ENCODE data around the gene KREMEN1. TPM values are rescaled to one million over a fixed set of nuclear protein-coding genes. Genes with fewer than 3 reads are reported as not detected.

The KREMEN1 gene
- total and polyA plus RNA-seq, 2 donors (not counting 1 experiment from before 2014, with no cell fraction given) = 0.01 TPM; not detected in 1

GRCh38 chr22:29214232-29214631 lies 141.4 kb downstream of the KREMEN1 start:
- Histone ChIP-seq H3K9ac (ENCODE audit: low read length) (no peak overlapping the region), H3K4me1 (ENCODE audit: control insufficient read depth in 2 of 2, insufficient read depth in 2 of 2, low read length in 2 of 2) (peaks cover 4 to 6% of the 10 kb centered on the region in 2 donors), H3K36me3 (replicated peaks in 1 of 2; ENCODE audit: control extremely low read depth in 1 of 2, control insufficient read depth in 1 of 2, extremely low read depth in 1 of 2, insufficient read depth in 2 of 2, low read length in 1 of 2) (no peaks in the 10 kb centered on the region), H3K9me3 (ENCODE audit: control extremely low read depth in 1 of 3, control insufficient read depth in 2 of 3, insufficient read depth in 1 of 3, low read length in 2 of 3) (no peaks in the 10 kb centered on the region), H2AFZ (ENCODE audit: insufficient read depth, low read depth, low read length, poor library complexity, severe bottlenecking) (no peak overlapping the region), H3K79me2 (ENCODE audit: control insufficient read depth, insufficient read depth, low read length) (no peaks in the 10 kb centered on the region), H3K27me3 (replicated peaks in 1 of 4; ENCODE audit: control extremely low read depth in 1 of 4, control insufficient read depth in 3 of 4, insufficient read depth in 4 of 4, low read length in 3 of 4) (peaks cover 0 to 47% (median 3%) of the 10 kb centered on the region in 4 experiments), H3K4me2 (replicated peaks; ENCODE audit: low read depth, low read length, poor library complexity, severe bottlenecking) (no peak overlapping the region), H3K27ac (ENCODE audit: low read length in 2 of 2) (no peak overlapping the region), H3K4me3 (ENCODE audit: control extremely low read depth in 1 of 5, extremely low read depth in 1 of 5, insufficient read depth in 1 of 5, low read depth in 2 of 5, low read length in 4 of 5) (no peak overlapping the region), H4K20me1 (ENCODE audit: control insufficient read depth, insufficient read depth, low read length, poor library complexity, severe bottlenecking) (no peaks in the 10 kb centered on the region)
- DNase-seq = no peak
- TF ChIP-seq EZH2 (IDR thresholded peaks at IDR 0.05; ENCODE audit: borderline replicate concordance, insufficient read depth, low read depth, low read length, poor library complexity, severe bottlenecking) (no peak), CTCF (IDR thresholded peaks at IDR 0.05) (no peak)
- no peak for ATAC-seq (ENCODE audit: low read depth)
- Mint-ChIP-seq H3K27ac (no peak overlapping the region), H3K27me3 (peaks cover 36% of the 10 kb centered on the region), H3K9me3 (ENCODE audit: insufficient read depth) (no peaks in the 10 kb centered on the region), H3K4me3 (no peak overlapping the region), H3K4me1 (peaks cover 4% of the 10 kb centered on the region)
- intact Hi-C loops (cut with micrococcal nuclease) = no loop called here
- CTCF ChIA-PET = interaction anchor here (1.3 kb wide), 1 partner anchor 12 kb away, joined by 3 read pairs; no protein-coding TSS in a partner anchor
- POLR2A ChIA-PET = no interaction called here
- WGBS (ENCODE audit: insufficient coverage) = 99% methylated on average over 6 of the region's 6 CpGs

- Histone ChIP-seq H3K9ac (ENCODE audit: low read length) (no peak overlapping the region), H3K36me3 (replicated peaks in 1 of 2; ENCODE audit: control extremely low read depth in 1 of 2, control insufficient read depth in 1 of 2, extremely low read depth in 1 of 2, insufficient read depth in 2 of 2, low read length in 1 of 2) (no peaks in the 10 kb centered on the region), H3K4me2 (replicated peaks; ENCODE audit: low read depth, low read length, poor library complexity, severe bottlenecking) (no peak overlapping the region), H3K27me3 (replicated peaks in 1 of 4; ENCODE audit: control extremely low read depth in 1 of 4, control insufficient read depth in 3 of 4, insufficient read depth in 4 of 4, low read length in 3 of 4) (peaks cover 0 to 38% (median 3%) of the 10 kb centered on the region in 4 experiments), H3K4me1 (ENCODE audit: control insufficient read depth in 2 of 2, insufficient read depth in 2 of 2, low read length in 2 of 2) (no peaks in the 10 kb centered on the region), H4K20me1 (ENCODE audit: control insufficient read depth, insufficient read depth, low read length, poor library complexity, severe bottlenecking) (no peaks in the 10 kb centered on the region), H3K79me2 (ENCODE audit: control insufficient read depth, insufficient read depth, low read length) (no peaks in the 10 kb centered on the region), H3K27ac (ENCODE audit: low read length in 2 of 2) (no peak overlapping the region), H3K9me3 (ENCODE audit: control extremely low read depth in 1 of 3, control insufficient read depth in 2 of 3, insufficient read depth in 1 of 3, low read length in 2 of 3) (no peaks in the 10 kb centered on the region), H3K4me3 (ENCODE audit: control extremely low read depth in 1 of 5, extremely low read depth in 1 of 5, insufficient read depth in 1 of 5, low read depth in 2 of 5, low read length in 4 of 5) (no peak overlapping the region), H2AFZ (ENCODE audit: insufficient read depth, low read depth, low read length, poor library complexity, severe bottlenecking) (no peak overlapping the region)
- Mint-ChIP-seq H3K27me3 (peaks cover 42% of the 10 kb centered on the region), H3K4me1 (no peaks in the 10 kb centered on the region), H3K4me3 (no peak overlapping the region), H3K27ac (no peak overlapping the region), H3K9me3 (ENCODE audit: insufficient read depth) (no peaks in the 10 kb centered on the region)
- DNase-seq = no peak
- intact Hi-C loops (cut with micrococcal nuclease) = no loop called here
- ATAC-seq (ENCODE audit: low read depth) = no peak
- ChIA-PET POLR2A (no interaction called here), CTCF (interaction anchor here (1.8 kb wide), 1 partner anchor 30 kb away, joined by 6 read pairs; no protein-coding TSS in a partner anchor)
- no peak for TF ChIP-seq EZH2 (IDR thresholded peaks at IDR 0.05; ENCODE audit: borderline replicate concordance, insufficient read depth, low read depth, low read length, poor library complexity, severe bottlenecking)
- TF ChIP-seq CTCF (IDR thresholded peaks at IDR 0.05) = no peak
- WGBS (ENCODE audit: insufficient coverage) = 73% methylated on average over 14 of the region's 14 CpGs
Measured at GRCh38 chr22:29215012-29215860, 142.4 kb downstream of the KREMEN1 start.
